ENCODE results near the gene PANK4. TPM values are rescaled to one million over a fixed set of nuclear protein-coding genes. Genes with fewer than 3 reads are reported as not detected.

The PANK4 gene
- total RNA-seq, 1 experiment from 2014 or later = 62.5 TPM

- no peak for DNase-seq
- Histone ChIP-seq H3K27me3 (ENCODE audit: control insufficient read depth, insufficient read depth, low read length) (peaks cover 62% of the 10 kb centered on the region), H3K4me3 (ENCODE audit: insufficient read depth, low read depth, low read length) (no peak overlapping the region)
Measured at GRCh38 chr1:2530513-2531361, 4.3 kb upstream of the PANK4 start.

GRCh38 chr1:2529784-2530512, 3.6 kb upstream of the PANK4 start, which contains the start of gene HES5:
Gene HES5 (minus strand): TSS chr1:2530263. CDS start chr1:2530164, 99 bp downstream.
- Histone ChIP-seq H3K4me3 (ENCODE audit: insufficient read depth, low read depth, low read length) (peak within 1 kb of the TSS; percentile 29), H3K36me3 (replicated peaks; ENCODE audit: control insufficient read depth, insufficient read depth, low read length) (no peaks in the 10 kb centered on the region), H3K27me3 (ENCODE audit: control insufficient read depth, insufficient read depth, low read length) (peaks cover 59% of the 10 kb centered on the region)
- peak; percentile 92 for DNase-seq

More at GRCh38 chr1:2530513-2531361, 4.3 kb upstream of the PANK4 start:
- H3K36me3 ChIP-seq (replicated peaks; ENCODE audit: control insufficient read depth, insufficient read depth, low read length) = no peaks in the 10 kb centered on the region

DNA sequence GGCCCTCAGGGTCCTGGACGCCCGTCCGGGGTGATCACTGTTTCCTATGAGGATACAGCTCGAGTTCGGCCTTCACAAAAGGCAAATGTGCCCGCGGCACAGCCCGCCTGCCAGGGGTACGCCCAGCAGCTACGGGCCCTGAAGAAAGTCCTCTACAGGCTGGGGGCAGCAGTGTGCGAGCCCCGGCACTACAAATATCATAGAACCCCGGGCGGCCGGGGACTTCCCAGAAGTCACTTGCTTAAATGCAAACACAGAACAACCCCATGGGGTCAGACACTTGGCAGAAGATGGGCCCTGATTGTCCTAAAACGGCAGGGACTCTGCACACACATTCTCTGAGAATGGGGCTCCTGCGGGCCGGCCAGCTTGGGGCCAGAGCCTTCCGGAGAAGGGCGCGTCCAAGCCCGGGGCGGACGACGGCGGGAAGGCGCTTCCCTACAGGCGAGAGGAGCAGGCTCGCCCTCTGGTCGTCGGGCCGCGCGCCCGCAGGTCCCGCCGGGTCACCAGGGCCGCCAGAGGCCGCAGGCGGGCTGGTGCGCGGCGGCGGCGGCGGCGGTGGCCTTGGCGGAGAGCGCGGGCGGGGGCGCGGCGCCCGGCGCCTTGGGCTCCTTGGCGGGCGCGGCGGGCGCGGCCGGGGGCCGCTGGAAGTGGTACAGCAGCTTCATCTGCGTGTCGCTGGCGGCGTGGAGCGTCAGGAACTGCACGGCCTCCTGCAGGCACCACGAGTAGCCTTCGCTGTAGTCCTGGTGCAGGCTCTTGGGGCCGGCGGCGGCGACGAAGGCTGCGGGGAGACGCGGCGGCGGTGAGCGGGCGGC, 2.8 kb upstream of the PANK4 start:
- peak overlapping the region; percentile 29 for H3K4me3 ChIP-seq (ENCODE audit: insufficient read depth, low read depth, low read length)
- no peaks in the 10 kb centered on the region for H3K36me3 ChIP-seq (replicated peaks; ENCODE audit: control insufficient read depth, insufficient read depth, low read length)
- peak; percentile 93 for DNase-seq
- peaks cover 59% of the 10 kb centered on the region for H3K27me3 ChIP-seq (ENCODE audit: control insufficient read depth, insufficient read depth, low read length)

- no peak for DNase-seq
- Histone ChIP-seq H3K4me3 (ENCODE audit: insufficient read depth, low read depth, low read length) (no peak overlapping the region), H3K36me3 (replicated peaks; ENCODE audit: control insufficient read depth, insufficient read depth, low read length) (no peaks in the 10 kb centered on the region), H3K27me3 (ENCODE audit: control insufficient read depth, insufficient read depth, low read length) (peaks cover 59% of the 10 kb centered on the region)
Measured at GRCh38 chr1:2528611-2528965, 2.2 kb upstream of the PANK4 start.

- H3K27me3 ChIP-seq (ENCODE audit: control insufficient read depth, insufficient read depth, low read length) = peaks cover 56% of the 10 kb centered on the region
- DNase-seq = no peak
- H3K4me3 ChIP-seq (ENCODE audit: insufficient read depth, low read depth, low read length) = no peak overlapping the region
- H3K36me3 ChIP-seq (replicated peaks; ENCODE audit: control insufficient read depth, insufficient read depth, low read length) = no peaks in the 10 kb centered on the region
Measured at GRCh38 chr1:2528016-2528415, 1.6 kb upstream of the PANK4 start.

DNA sequence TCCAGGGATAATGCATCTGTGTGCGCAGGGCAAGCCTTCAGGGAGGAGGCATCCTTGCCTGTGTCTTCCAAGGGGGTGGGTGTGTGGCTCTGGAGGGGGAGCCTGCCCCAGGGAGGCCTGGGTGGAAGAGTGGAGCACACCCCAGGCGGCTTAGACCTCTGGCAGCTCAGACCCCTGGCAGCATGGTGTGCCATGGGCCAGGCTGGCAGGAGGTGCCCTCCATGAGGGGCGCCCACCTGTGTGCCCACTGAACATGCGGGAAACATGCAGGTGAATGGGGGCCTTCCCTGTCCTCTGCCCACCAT, 1.1 kb upstream of the PANK4 start:
- Histone ChIP-seq H3K27me3 (ENCODE audit: control insufficient read depth, insufficient read depth, low read length) (peaks cover 56% of the 10 kb centered on the region), H3K36me3 (replicated peaks; ENCODE audit: control insufficient read depth, insufficient read depth, low read length) (0 out of 2 replicates have a peak, but pooled peaks cover 1% of the 10 kb centered on the region), H3K4me3 (ENCODE audit: insufficient read depth, low read depth, low read length) (no peak overlapping the region)
- DNase-seq = no peak

DNA sequence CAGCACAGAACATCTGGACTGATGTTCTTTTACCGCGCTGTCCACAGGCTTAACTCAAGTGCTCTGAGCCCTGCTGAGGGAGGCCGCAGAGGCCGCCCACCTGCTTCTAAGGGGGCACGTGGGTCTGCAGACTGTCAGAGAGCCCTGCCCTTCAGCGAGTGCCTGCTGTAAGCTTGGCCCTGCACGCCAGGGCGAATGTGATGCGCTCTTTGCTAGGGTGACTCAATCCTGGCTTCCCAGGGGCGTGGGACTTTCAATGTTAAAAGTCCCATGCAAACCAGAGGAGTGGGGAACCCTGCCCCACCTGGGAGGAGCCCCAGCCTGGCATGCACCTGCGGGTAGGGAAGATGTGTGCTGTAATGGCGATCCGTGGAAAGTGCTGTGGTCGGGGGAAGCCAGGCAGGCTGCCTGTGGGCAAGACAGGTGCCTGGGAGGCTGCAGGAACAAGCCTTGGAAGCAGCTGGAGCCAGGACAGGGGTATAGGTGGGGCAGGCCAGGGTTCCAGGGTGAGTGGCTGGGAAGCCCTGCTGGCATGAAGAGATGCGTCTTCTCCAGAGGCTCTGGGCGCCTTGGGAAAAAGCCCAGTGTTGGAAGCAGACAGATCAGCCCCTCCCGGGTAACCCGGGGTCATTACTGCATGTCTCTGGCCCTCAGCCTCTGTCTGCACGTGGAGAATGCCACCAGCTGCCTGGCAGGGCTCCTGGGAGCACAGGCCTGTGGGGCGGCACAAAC, 594 bp upstream of the PANK4 start:
- H3K27me3 ChIP-seq (ENCODE audit: control insufficient read depth, insufficient read depth, low read length) = peaks cover 51% of the 10 kb centered on the region
- H3K4me3 ChIP-seq (ENCODE audit: insufficient read depth, low read depth, low read length) = peak overlapping the region; percentile 24
- 0 out of 2 replicates have a peak, but pooled peaks cover 1% of the 10 kb centered on the region for H3K36me3 ChIP-seq (replicated peaks; ENCODE audit: control insufficient read depth, insufficient read depth, low read length)
- no peak for DNase-seq

DNA sequence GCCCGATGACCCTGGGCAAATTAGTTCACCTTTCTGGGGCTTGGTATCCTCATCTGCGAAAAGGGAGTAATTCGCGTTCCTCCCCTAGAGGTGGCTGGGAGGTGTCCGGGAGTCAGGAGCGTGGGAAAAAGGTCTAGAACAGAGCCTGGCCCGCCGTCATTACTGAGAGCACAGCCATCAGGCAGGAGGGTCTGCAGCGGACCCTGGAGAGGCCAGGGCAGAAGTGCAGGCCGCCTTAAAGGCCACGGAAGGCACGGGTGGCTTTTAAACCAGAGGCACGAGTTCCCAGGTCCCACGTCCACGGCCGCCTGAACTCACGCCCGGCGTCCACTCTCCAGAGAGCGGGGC, 850 bp downstream of the PANK4 start:
- Histone ChIP-seq H3K4me3 (ENCODE audit: insufficient read depth, low read depth, low read length) (peak overlapping the region; percentile 97), H3K36me3 (replicated peaks; ENCODE audit: control insufficient read depth, insufficient read depth, low read length) (peaks cover 6% of the 10 kb centered on the region), H3K27me3 (ENCODE audit: control insufficient read depth, insufficient read depth, low read length) (peaks cover 36% of the 10 kb centered on the region)
- no peak for DNase-seq

- Histone ChIP-seq H3K27me3 (ENCODE audit: control insufficient read depth, insufficient read depth, low read length) (peaks cover 23% of the 10 kb centered on the region), H3K36me3 (replicated peaks; ENCODE audit: control insufficient read depth, insufficient read depth, low read length) (peaks cover 12% of the 10 kb centered on the region), H3K4me3 (ENCODE audit: insufficient read depth, low read depth, low read length) (no peak overlapping the region)
- no peak for DNase-seq
Measured at GRCh38 chr1:2523891-2524609, 2.3 kb downstream of the PANK4 start.

DNA sequence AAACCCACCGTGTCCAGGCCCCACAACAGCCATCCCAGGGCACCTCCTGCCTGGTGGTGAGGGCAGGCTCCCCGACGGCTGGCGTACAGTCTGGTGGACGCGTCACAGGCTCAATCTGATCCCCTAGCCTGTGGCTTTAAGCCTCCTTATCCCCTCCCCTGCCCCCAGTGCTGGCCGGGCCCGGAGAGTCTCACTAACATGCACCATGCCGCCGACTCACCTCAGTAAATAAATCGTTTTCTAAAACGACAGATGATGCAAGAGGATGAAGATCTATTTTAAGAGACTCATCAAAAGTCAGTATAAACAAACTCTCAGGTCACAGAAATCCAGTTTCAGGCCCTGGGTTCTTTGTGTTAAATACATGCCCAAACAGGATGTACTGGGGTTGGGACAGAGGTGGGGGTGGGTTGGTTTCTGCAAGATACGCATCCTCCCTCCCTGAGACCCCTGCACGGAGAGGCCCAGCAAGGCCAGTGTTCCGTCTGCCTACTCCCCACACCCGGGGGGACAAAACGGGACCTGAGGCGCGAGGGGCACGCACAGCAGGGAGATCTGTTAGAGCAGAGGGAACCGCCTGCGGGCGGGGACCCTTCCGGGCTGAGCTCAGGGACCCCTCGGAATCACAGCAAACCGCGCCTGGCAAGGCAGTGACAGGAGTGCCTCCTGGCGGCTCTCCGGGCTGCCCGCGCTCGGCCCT, 3.1 kb downstream of the PANK4 start:
- Histone ChIP-seq H3K27me3 (ENCODE audit: control insufficient read depth, insufficient read depth, low read length) (peaks cover 17% of the 10 kb centered on the region), H3K36me3 (replicated peaks; ENCODE audit: control insufficient read depth, insufficient read depth, low read length) (peaks cover 13% of the 10 kb centered on the region), H3K4me3 (ENCODE audit: insufficient read depth, low read depth, low read length) (no peak overlapping the region)
- DNase-seq = peak; percentile 86

GRCh38 chr1:2522230-2522629, 4.2 kb downstream of the PANK4 start:
- Histone ChIP-seq H3K27me3 (ENCODE audit: control insufficient read depth, insufficient read depth, low read length) (peaks cover 5% of the 10 kb centered on the region), H3K4me3 (ENCODE audit: insufficient read depth, low read depth, low read length) (no peak overlapping the region), H3K36me3 (replicated peaks; ENCODE audit: control insufficient read depth, insufficient read depth, low read length) (peaks cover 15% of the 10 kb centered on the region)
- DNase-seq = no peak

GRCh38 chr1:2520806-2521205, 5.6 kb downstream of the PANK4 start:
- H3K36me3 ChIP-seq (replicated peaks; ENCODE audit: control insufficient read depth, insufficient read depth, low read length) = peaks cover 17% of the 10 kb centered on the region
- no peak overlapping the region for H3K4me3 ChIP-seq (ENCODE audit: insufficient read depth, low read depth, low read length)
- DNase-seq = no peak
- H3K27me3 ChIP-seq (ENCODE audit: control insufficient read depth, insufficient read depth, low read length) = no peaks in the 10 kb centered on the region

DNA sequence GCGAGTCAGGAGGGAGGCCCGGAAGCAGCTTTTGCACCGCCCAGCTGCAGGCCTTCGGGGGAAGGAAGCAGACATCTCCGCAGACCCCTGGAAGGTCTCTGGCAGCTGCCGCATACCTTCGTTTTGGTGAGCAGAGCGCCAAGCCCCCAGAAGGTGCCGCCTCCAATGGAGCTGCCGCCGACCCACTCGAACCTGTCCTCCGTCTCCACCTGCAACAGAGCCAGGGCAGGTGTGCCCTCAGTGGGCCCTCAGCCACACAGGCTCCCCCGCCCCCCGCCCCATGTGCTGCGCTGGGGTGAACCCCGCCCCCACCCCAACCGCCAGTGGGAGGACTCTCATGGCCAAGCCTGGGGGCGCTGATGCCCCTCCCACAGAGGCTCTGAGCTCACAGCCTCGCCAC, 6.2 kb downstream of the PANK4 start:
- Histone ChIP-seq H3K36me3 (replicated peaks; ENCODE audit: control insufficient read depth, insufficient read depth, low read length) (peaks cover 17% of the 10 kb centered on the region), H3K4me3 (ENCODE audit: insufficient read depth, low read depth, low read length) (no peak overlapping the region), H3K27me3 (ENCODE audit: control insufficient read depth, insufficient read depth, low read length) (no peaks in the 10 kb centered on the region)
- no peak for DNase-seq
